SU-DHL-6 (cell line): ENCODE measurements around the gene SESTD1.

ENCODE experiments used
- EZH2phosphoT487 ChIP-seq: fragments of 200-600 bp; sonication (generic), shearing (Covaris generic); conservative IDR thresholded peaks from 2 replicates; pipeline ENCODE4 v1.6.1; 2018; ENCODE audit warnings: mild to moderate bottlenecking, antibody characterized with exemption, low read length, moderate library complexity, mixed read lengths
- TF ChIP-seq, protein P1 (sequence below): fragments of 200-600 bp; sonication (generic); IDR thresholded peaks from one replicate; pipeline ENCODE4 v1.5.1; 2017; ENCODE audit warnings: antibody characterized with exemption, mild to moderate bottlenecking, low read length, moderate library complexity; ENCODE audit not compliant: insufficient read depth, poor library complexity, severe bottlenecking

DNA sequence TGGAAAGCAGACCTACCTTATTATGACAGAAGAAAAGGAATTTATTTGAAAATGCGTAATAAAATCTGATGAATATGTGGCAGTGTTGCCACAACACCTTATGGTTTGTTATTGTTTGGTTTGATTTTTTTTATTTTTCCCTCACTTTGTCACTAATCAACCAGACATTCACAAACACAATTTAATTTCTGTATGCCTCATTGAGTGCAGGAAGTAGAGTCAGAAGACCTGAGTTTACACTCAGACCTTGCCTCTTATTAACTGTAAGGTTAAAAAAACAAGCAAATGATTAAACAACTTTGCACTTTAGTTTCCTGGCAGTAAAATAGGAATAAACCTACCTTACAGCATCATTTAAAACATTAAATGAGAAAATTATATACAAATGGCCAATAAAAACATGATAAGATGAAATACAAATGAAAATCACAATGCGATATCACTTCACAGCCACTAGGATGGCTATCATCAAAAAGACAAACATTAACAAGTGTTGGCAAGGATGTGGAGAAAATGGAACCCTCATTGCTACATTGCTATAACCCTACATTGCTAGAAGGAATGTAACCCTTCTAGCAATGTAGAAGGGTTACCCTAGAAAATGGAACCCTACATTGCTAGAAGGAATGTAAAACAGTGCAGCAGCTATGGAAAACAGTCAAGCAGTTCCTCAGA is 3.3 kb downstream of the SESTD1 start:
- TF ChIP-seq, protein P1, sequence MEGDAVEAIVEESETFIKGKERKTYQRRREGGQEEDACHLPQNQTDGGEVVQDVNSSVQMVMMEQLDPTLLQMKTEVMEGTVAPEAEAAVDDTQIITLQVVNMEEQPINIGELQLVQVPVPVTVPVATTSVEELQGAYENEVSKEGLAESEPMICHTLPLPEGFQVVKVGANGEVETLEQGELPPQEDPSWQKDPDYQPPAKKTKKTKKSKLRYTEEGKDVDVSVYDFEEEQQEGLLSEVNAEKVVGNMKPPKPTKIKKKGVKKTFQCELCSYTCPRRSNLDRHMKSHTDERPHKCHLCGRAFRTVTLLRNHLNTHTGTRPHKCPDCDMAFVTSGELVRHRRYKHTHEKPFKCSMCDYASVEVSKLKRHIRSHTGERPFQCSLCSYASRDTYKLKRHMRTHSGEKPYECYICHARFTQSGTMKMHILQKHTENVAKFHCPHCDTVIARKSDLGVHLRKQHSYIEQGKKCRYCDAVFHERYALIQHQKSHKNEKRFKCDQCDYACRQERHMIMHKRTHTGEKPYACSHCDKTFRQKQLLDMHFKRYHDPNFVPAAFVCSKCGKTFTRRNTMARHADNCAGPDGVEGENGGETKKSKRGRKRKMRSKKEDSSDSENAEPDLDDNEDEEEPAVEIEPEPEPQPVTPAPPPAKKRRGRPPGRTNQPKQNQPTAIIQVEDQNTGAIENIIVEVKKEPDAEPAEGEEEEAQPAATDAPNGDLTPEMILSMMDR, result no peak
- TF ChIP-seq EZH2phosphoT487, result no peak
